HCT116 (cell line): Measurements from ENCODE around the gene THADA. TPM values are rescaled to one million over a fixed set of nuclear protein-coding genes. Genes with fewer than 3 reads are reported as not detected.

Source experiments
- ATAC-seq: fragments of 200-7000 bp; cut with Tn5 transposase; 2 replicates; pipeline ENCODE4 v1.9.1; 2020; ENCODE audit warnings: mild to moderate bottlenecking, moderate library complexity
- BruUV-seq: library from RNA; stranded (reverse); fragments of 400-500 nt; replicated peaks from 2 replicates; lab custom pipeline; 2021; lab: Mats Ljungman, UMichigan
- CTCF ChIA-PET: fragments of 300-600 bp; sonication (Branson Sonifier 250); formaldehyde crosslinking; loops from one replicate; lab custom pipeline; 2021; ENCODE audit warnings: antibody characterized with exemption; lab: Charles Lee
- POLR2A ChIA-PET: fragments of 300-600, 350-600 bp; sonication (Branson Sonifier 250); formaldehyde crosslinking; loops from one replicate; lab custom pipeline; 2021; ENCODE audit warnings: antibody characterized with exemption; lab: Charles Lee
- RAD21 ChIA-PET, 2 experiments: fragments of 300-600 bp; sonication (Branson Sonifier 250); formaldehyde crosslinking; loops; one replicate each; lab custom pipeline; 2023; ENCODE audit warnings: low total read pairs in 2 of 2; ENCODE audit not compliant: uncharacterized antibody in 2 of 2, unreplicated experiment in 2 of 2, low non-redundant PET in 1 of 2; lab: Charles Lee
- DNase-seq: peaks from one replicate; pipeline ENCODE4 v3.0.0-alpha.2; 2010; ENCODE audit warnings: low read depth, low spot score
- H2AFZ ChIP-seq: fragments of 200-600 bp; shearing (Covaris generic), sonication (generic); 2 replicates; pipeline ENCODE4 v1.6.1; 2017; ENCODE audit warnings: low read depth, mixed run types, mixed read lengths, antibody characterized with exemption, low read length; ENCODE audit not compliant: poor library complexity, severe bottlenecking
- H3K27ac ChIP-seq: 2 replicates; pipeline ENCODE4 v1.5.1; 2012; ENCODE audit warnings: low read depth, low read length
- H3K27me3 ChIP-seq: fragments of 200-600 bp; sonication (generic); 2 replicates; pipeline ENCODE4 v1.6.1; 2016; ENCODE audit warnings: mixed run types, low read length, mixed read lengths; ENCODE audit not compliant: insufficient read depth
- H3K36me3 ChIP-seq, 2 experiments: fragments of 200-500 bp in 1 of 2; fragments of 200-600 bp in 1 of 2; sonication (Bioruptor generic) in 1 of 2; sonication (generic) in 1 of 2; 2 replicates each; pipeline versions ENCODE4 v1.5.1 to v1.6.1; 2014 to 2016; ENCODE audit warnings: low read length in 2 of 2, inconsistent platforms in 1 of 2, mixed read lengths in 1 of 2, mixed run types in 1 of 2; ENCODE audit not compliant: insufficient read depth in 2 of 2, control insufficient read depth in 1 of 2
- H3K4me1 ChIP-seq, 2 experiments: fragments of 200-600 bp in 1 of 2; sonication (generic) in 1 of 2; 2 replicates each; pipeline versions ENCODE4 v1.5.1 to v1.6.1; 2012 to 2017; ENCODE audit warnings: low read length in 2 of 2, inconsistent platforms in 1 of 2, mild to moderate bottlenecking in 1 of 2, mixed read lengths in 1 of 2, mixed run types in 1 of 2, moderate library complexity in 1 of 2; ENCODE audit not compliant: insufficient read depth in 2 of 2, control insufficient read depth in 1 of 2
- H3K4me2 ChIP-seq: fragments of 200-600 bp; sonication (generic); 2 replicates; pipeline ENCODE4 v1.6.1; 2017; ENCODE audit warnings: mixed run types, low read length, mixed read lengths
- H3K4me3 ChIP-seq, 2 experiments: fragments of 200-600 bp in 1 of 2; sonication (generic) in 1 of 2; replicated peaks in 1 of 2; 2 replicates each; pipeline ENCODE4 v1.5.1; 2011 to 2016; ENCODE audit warnings: low read length in 2 of 2, control low read depth in 1 of 2, low read depth in 1 of 2, mild to moderate bottlenecking in 1 of 2, mixed read lengths in 1 of 2, mixed run types in 1 of 2
- H3K79me2 ChIP-seq: fragments of 200-600 bp; sonication (generic); 2 replicates; pipeline ENCODE4 v1.6.1; 2017; ENCODE audit warnings: mild to moderate bottlenecking, mixed run types, low read length, moderate library complexity, mixed read lengths; ENCODE audit not compliant: insufficient read depth
- H3K9ac ChIP-seq: fragments of 200-600 bp; sonication (generic); 2 replicates; pipeline ENCODE4 v1.6.1; 2016; ENCODE audit warnings: low read length, mixed read lengths
- H3K9me2 ChIP-seq: fragments of 200-600 bp; sonication (generic), shearing (Covaris generic); 2 replicates; pipeline ENCODE4 v1.6.1; 2017; ENCODE audit warnings: mixed run types, mild to moderate bottlenecking, moderate library complexity; ENCODE audit not compliant: insufficient read depth
- H3K9me3 ChIP-seq, 2 experiments: fragments of 200-500 bp in 1 of 2; fragments of 200-600 bp in 1 of 2; sonication (Bioruptor generic) in 1 of 2; sonication (generic) in 1 of 2; 2 replicates each; pipeline ENCODE4 v1.6.1; 2014 to 2017; ENCODE audit warnings: low read length in 2 of 2, mixed read lengths in 2 of 2, inconsistent platforms in 1 of 2, low read depth in 1 of 2, mild to moderate bottlenecking in 1 of 2, mixed run types in 1 of 2, moderate library complexity in 1 of 2; ENCODE audit not compliant: control insufficient read depth in 1 of 2, insufficient read depth in 1 of 2
- H4K20me1 ChIP-seq: fragments of 200-600 bp; sonication (generic), shearing (Covaris generic); 2 replicates; pipeline ENCODE4 v1.6.1; 2017; ENCODE audit warnings: mixed run types, mild to moderate bottlenecking, moderate library complexity; ENCODE audit not compliant: insufficient read depth
- ATF3 ChIP-seq: IDR thresholded peaks from 2 replicates; pipeline ENCODE4 v1.6.1; 2012
- CEBPB ChIP-seq: IDR thresholded peaks from 2 replicates; pipeline ENCODE4 v1.6.1; 2012; ENCODE audit warnings: low read depth
- EZH2phosphoT487 ChIP-seq: fragments of 200-600 bp; IDR thresholded peaks from 2 replicates; pipeline ENCODE4 v1.6.1; 2018; ENCODE audit warnings: antibody characterized with exemption, borderline replicate concordance
- JUND ChIP-seq: IDR thresholded peaks from 2 replicates; pipeline ENCODE4 v1.6.1; 2012
- POLR2A ChIP-seq: IDR thresholded peaks from 2 replicates; pipeline ENCODE4 v1.7.0; 2011; ENCODE audit warnings: borderline replicate concordance; ENCODE audit not compliant: insufficient read depth, insufficient read length; ENCODE audit errors: extremely low read depth
- SRF ChIP-seq: IDR thresholded peaks from 2 replicates; pipeline ENCODE4 v1.6.1; 2012; ENCODE audit warnings: low read depth
- intact Hi-C: fragments of 100-400 bp; cut with micrococcal nuclease; formaldehyde crosslinking; loops from 2 replicates; pipeline ENCODE4 v1.10.0; 2022
- total RNA-seq: library from RNA; stranded (reverse); gene quantifications from one replicate; pipeline ENCODE4 v1.2.1, GENCODE V29; 2021; ENCODE audit not compliant: unreplicated experiment
- TF ChIP-seq, protein P1 (sequence below), 3 experiments: fragments of 200-600 bp in 1 of 3; sonication (generic) in 1 of 3; IDR thresholded peaks in 2 of 3; conservative IDR thresholded peaks in 1 of 3; 2 replicates each; pipeline ENCODE4 v1.5.1; 2012 to 2017; ENCODE audit warnings: low read depth in 2 of 3, low read length in 2 of 3, antibody characterized with exemption in 1 of 3, borderline replicate concordance in 1 of 3, control low read depth in 1 of 3, mild to moderate bottlenecking in 1 of 3, mixed read lengths in 1 of 3, mixed run types in 1 of 3, moderate library complexity in 1 of 3; ENCODE audit not compliant: insufficient read depth in 1 of 3

The THADA gene
- total RNA-seq, 1 experiment from 2014 or later = 30.7 TPM

GRCh38 chr2:43209204-43209717, 386.6 kb downstream of the THADA start:
- Histone ChIP-seq H4K20me1 (no peaks in the 10 kb centered on the region), H3K27me3 (no peaks in the 10 kb centered on the region), H3K79me2 (no peaks in the 10 kb centered on the region), H3K9me2 (no peaks in the 10 kb centered on the region), H3K27ac (no peak overlapping the region; the same call in 1 of the 2 replicates), H3K4me1 (peaks cover 4 to 24% of the 10 kb centered on the region in 2 experiments; a peak in 3 of 4 replicates), H3K4me3 (no peak overlapping the region), H3K36me3 (no peaks in the 10 kb centered on the region), H2AFZ (no peak overlapping the region), H3K9me3 (no peaks in the 10 kb centered on the region), H3K9ac (no peak overlapping the region)
- ATAC-seq = no peak
- BruUV-seq = no TSS peak
- ChIA-PET POLR2A (no interaction called here), RAD21 (no interaction called here), CTCF (no interaction called here)
- DNase-seq = no peak
- TF ChIP-seq JUND (no peak), ATF3 (no peak), CEBPB (no peak), EZH2phosphoT487 (no peak), SRF (no peak), POLR2A (no peak)
- TF ChIP-seq, protein P1, sequence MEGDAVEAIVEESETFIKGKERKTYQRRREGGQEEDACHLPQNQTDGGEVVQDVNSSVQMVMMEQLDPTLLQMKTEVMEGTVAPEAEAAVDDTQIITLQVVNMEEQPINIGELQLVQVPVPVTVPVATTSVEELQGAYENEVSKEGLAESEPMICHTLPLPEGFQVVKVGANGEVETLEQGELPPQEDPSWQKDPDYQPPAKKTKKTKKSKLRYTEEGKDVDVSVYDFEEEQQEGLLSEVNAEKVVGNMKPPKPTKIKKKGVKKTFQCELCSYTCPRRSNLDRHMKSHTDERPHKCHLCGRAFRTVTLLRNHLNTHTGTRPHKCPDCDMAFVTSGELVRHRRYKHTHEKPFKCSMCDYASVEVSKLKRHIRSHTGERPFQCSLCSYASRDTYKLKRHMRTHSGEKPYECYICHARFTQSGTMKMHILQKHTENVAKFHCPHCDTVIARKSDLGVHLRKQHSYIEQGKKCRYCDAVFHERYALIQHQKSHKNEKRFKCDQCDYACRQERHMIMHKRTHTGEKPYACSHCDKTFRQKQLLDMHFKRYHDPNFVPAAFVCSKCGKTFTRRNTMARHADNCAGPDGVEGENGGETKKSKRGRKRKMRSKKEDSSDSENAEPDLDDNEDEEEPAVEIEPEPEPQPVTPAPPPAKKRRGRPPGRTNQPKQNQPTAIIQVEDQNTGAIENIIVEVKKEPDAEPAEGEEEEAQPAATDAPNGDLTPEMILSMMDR (IDR thresholded peaks at IDR 0.05 in 2 of 3, conservative IDR thresholded peaks at IDR 0.05 in 1 of 3; ENCODE audit: borderline replicate concordance in 1 of 3, insufficient read depth in 1 of 3, low read depth in 2 of 3, low read length in 2 of 3) = no peak
- TF ChIP-seq, all 23 proteins: peak for 0
- H3K4me2 ChIP-seq = peak overlapping the region; percentile 23; the same call in 1 of the 2 replicates
- intact Hi-C loops = no loop called here
